Tibial nerve (tissue), 3 donors: ENCODE results near the gene APRT.

Experiments used
- POLR2A ChIP-seq, 2 donors: fragments of 450-650 bp; IDR thresholded peaks; one replicate each; pipeline ENCODE4 v1.6.1; 2017; ENCODE audit warnings: antibody characterized with exemption in 2 of 2, mild to moderate bottlenecking in 2 of 2, moderate library complexity in 2 of 2
- TF ChIP-seq, protein P1 (sequence below), 5 experiments: fragments of 200-600 bp in 3 of 5; fragments of 450-650 bp in 2 of 5; sonication (generic) in 3 of 5; IDR thresholded peaks; one replicate each; pipeline ENCODE4 v1.5.1; 2016 to 2019; ENCODE audit warnings: antibody characterized with exemption in 5 of 5, mild to moderate bottlenecking in 3 of 5, moderate library complexity in 2 of 5

DNA sequence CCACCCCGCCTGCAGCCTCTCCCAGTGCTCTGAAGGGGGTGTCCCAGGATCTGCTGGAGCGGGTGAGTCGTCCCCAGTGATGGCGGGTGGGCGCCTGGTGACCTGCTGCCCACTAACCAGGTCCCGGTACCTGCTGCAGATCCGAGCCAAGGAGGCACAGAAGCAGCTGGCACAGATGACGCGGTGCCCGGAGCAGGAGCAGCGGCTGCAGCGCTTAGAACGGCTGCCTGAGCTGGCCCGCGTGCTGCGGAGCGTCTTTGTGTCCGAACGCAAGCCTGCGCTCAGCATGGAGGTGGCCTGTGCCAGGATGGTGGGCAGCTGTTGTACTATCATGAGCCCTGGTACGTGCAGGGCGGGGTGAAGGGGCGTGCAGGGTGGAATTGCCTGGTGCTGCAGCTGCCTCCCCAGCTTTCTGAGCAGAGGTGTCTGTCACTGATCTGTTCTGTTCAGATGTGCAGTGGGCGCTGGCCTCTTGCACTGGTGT lies 4.5 kb downstream of the APRT start:
- TF ChIP-seq, protein P1, sequence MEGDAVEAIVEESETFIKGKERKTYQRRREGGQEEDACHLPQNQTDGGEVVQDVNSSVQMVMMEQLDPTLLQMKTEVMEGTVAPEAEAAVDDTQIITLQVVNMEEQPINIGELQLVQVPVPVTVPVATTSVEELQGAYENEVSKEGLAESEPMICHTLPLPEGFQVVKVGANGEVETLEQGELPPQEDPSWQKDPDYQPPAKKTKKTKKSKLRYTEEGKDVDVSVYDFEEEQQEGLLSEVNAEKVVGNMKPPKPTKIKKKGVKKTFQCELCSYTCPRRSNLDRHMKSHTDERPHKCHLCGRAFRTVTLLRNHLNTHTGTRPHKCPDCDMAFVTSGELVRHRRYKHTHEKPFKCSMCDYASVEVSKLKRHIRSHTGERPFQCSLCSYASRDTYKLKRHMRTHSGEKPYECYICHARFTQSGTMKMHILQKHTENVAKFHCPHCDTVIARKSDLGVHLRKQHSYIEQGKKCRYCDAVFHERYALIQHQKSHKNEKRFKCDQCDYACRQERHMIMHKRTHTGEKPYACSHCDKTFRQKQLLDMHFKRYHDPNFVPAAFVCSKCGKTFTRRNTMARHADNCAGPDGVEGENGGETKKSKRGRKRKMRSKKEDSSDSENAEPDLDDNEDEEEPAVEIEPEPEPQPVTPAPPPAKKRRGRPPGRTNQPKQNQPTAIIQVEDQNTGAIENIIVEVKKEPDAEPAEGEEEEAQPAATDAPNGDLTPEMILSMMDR (IDR thresholded peaks at IDR 0.05), result no peak
- TF ChIP-seq POLR2A (IDR thresholded peaks at IDR 0.05), result no peak
